DND-41 (cell line): ENCODE measurements around the gene BTRC.
"Not testable (repeated sequence)": the region's sequence is repeated elsewhere in the genome, so short reads cannot be mapped to it uniquely, and the experiment has no call there.

Experiments
- ATAC-seq: fragments of 200-7000 bp; cut with Tn5 transposase; 3 replicates; pipeline ENCODE4 v1.9.1; 2021; ENCODE audit warnings: low read depth; ENCODE audit not compliant: insufficient read depth
- DNase-seq: peaks from one replicate; pipeline ENCODE4 v3.0.0-alpha.2; 2020
- H2AFZ ChIP-seq: 2 replicates; pipeline ENCODE4 v1.6.0; 2012; ENCODE audit warnings: low read depth, low read length
- H3K27ac ChIP-seq: 2 replicates; pipeline ENCODE4 v1.5.1; 2012; ENCODE audit warnings: low read length, inconsistent platforms
- H3K27me3 ChIP-seq: fragments of 200-600 bp; sonication (generic); 2 replicates; pipeline ENCODE4 v1.6.0; 2012; ENCODE audit warnings: low read length, mild to moderate bottlenecking, inconsistent platforms; ENCODE audit not compliant: insufficient read depth, poor library complexity
- H3K36me3 ChIP-seq: 2 replicates; pipeline ENCODE4 v1.5.1; 2012; ENCODE audit warnings: low read length, inconsistent platforms; ENCODE audit not compliant: insufficient read depth
- H3K4me1 ChIP-seq: 2 replicates; pipeline ENCODE4 v1.5.1; 2012; ENCODE audit warnings: mild to moderate bottlenecking, low read length; ENCODE audit not compliant: insufficient read depth
- H3K4me2 ChIP-seq: 2 replicates; pipeline ENCODE4 v1.6.0; 2012; ENCODE audit warnings: mild to moderate bottlenecking, moderate library complexity, low read length, inconsistent platforms; ENCODE audit not compliant: insufficient read depth
- H3K4me3 ChIP-seq, 2 experiments: fragments of 200-600 bp in 1 of 2; shearing (Covaris generic) in 1 of 2; 2 replicates each; pipeline ENCODE4 v1.5.1; 2012 to 2016; ENCODE audit warnings: inconsistent platforms in 2 of 2, low read length in 2 of 2, mild to moderate bottlenecking in 2 of 2, low read depth in 1 of 2, moderate library complexity in 1 of 2
- H3K79me2 ChIP-seq: 2 replicates; pipeline ENCODE4 v1.6.0; 2012; ENCODE audit warnings: low read length, inconsistent platforms; ENCODE audit not compliant: insufficient read depth
- H3K9ac ChIP-seq: 2 replicates; pipeline ENCODE4 v1.6.0; 2012; ENCODE audit warnings: low read depth, mild to moderate bottlenecking, inconsistent platforms, low read length, moderate library complexity
- H3K9me3 ChIP-seq: 2 replicates; pipeline ENCODE4 v1.5.1; 2012; ENCODE audit warnings: low read length, moderate library complexity, mild to moderate bottlenecking, inconsistent platforms; ENCODE audit not compliant: insufficient read depth, severe bottlenecking
- H4K20me1 ChIP-seq: 2 replicates; pipeline ENCODE4 v1.6.0; 2012; ENCODE audit warnings: low read length; ENCODE audit not compliant: insufficient read depth
- EZH2 ChIP-seq: IDR thresholded peaks from 3 replicates; pipeline ENCODE4 v1.6.1; 2012; ENCODE audit warnings: borderline replicate concordance, low read depth, mild to moderate bottlenecking, moderate library complexity, low read length, inconsistent platforms; ENCODE audit not compliant: severe bottlenecking
- TF ChIP-seq, protein P1 (sequence below): IDR thresholded peaks from 2 replicates; pipeline ENCODE4 v1.5.1; 2012; ENCODE audit warnings: borderline replicate concordance, low read length, moderate library complexity, mild to moderate bottlenecking; ENCODE audit not compliant: poor library complexity, severe bottlenecking; ENCODE audit errors: extremely low read depth

The BTRC gene

DNA sequence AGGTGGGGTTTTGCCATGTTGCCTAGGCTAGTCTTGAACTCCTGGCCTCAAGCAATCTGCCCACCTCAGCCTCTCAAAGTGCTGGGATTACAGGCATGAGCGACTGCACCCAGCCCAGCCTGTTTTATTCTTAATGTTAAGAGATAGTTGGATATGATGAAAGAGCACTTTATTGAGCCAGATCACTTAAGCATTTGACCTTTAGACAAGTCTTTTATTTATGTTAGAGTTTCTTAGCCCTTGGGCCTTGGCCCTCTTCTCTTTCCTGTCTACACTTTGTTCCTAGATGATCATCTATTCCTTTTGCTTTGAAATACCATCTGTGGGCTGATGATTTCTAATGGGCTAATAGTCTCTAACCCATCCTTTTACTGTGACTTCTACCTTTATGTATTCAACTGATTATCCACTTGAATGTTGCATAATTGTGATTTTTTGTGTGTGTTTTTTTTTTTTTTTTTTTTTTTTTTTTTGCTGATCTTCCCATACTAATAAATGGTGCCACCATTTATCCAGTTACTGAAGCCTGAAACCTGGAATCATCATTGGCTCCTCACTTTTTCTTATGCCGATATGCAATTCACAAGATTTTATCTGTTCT lies 34.8 kb downstream of the BTRC start:
- Histone ChIP-seq H3K4me2 (no peak overlapping the region), H3K9ac (no peak overlapping the region), H3K27me3 (no peaks in the 10 kb centered on the region), H2AFZ (no peak overlapping the region), H3K9me3 (no peaks in the 10 kb centered on the region), H3K4me1 (no peaks in the 10 kb centered on the region), H3K4me3 (no peak overlapping the region), H3K36me3 (no peaks in the 10 kb centered on the region), H3K27ac (no peak overlapping the region), H4K20me1 (peaks cover 3% of the 10 kb centered on the region), H3K79me2 (peaks cover 11% of the 10 kb centered on the region; the same call in 1 of the 2 replicates)
- no peak for TF ChIP-seq EZH2
- TF ChIP-seq, protein P1, sequence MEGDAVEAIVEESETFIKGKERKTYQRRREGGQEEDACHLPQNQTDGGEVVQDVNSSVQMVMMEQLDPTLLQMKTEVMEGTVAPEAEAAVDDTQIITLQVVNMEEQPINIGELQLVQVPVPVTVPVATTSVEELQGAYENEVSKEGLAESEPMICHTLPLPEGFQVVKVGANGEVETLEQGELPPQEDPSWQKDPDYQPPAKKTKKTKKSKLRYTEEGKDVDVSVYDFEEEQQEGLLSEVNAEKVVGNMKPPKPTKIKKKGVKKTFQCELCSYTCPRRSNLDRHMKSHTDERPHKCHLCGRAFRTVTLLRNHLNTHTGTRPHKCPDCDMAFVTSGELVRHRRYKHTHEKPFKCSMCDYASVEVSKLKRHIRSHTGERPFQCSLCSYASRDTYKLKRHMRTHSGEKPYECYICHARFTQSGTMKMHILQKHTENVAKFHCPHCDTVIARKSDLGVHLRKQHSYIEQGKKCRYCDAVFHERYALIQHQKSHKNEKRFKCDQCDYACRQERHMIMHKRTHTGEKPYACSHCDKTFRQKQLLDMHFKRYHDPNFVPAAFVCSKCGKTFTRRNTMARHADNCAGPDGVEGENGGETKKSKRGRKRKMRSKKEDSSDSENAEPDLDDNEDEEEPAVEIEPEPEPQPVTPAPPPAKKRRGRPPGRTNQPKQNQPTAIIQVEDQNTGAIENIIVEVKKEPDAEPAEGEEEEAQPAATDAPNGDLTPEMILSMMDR, result no peak
- DNase-seq, result no peak
- no peak for ATAC-seq

DNA sequence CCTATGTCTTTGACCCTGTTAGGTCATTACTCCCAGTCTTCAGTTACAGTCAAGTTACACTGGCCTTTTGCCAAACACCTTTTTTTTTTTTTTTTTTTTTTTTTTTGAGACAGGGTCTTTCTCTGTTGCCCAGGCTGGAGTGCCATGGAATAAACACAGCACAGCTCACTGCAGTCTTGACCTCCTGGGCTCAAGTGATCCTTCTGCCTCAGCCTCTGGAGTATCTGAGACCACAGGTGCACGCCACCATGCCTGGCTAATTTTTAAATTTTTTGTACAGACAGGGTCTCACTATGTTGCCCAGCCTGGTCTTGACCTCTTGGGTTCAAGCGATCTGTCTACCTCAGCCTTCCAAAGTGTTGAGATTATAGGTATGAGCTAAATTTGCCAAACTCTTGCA lies 35.6 kb downstream of the BTRC start:
- H3K4me2 ChIP-seq, H2AFZ ChIP-seq, H3K27ac ChIP-seq, H3K4me3 ChIP-seq, H3K9me3 ChIP-seq, H3K36me3 ChIP-seq, H3K9ac ChIP-seq, ATAC-seq, DNase-seq, H3K4me1 ChIP-seq, H3K27me3 ChIP-seq, H4K20me1 ChIP-seq: not testable (repeated sequence)
- H3K79me2 ChIP-seq, result peaks cover 11% of the 10 kb centered on the region; the same call in 1 of the 2 replicates

DNA sequence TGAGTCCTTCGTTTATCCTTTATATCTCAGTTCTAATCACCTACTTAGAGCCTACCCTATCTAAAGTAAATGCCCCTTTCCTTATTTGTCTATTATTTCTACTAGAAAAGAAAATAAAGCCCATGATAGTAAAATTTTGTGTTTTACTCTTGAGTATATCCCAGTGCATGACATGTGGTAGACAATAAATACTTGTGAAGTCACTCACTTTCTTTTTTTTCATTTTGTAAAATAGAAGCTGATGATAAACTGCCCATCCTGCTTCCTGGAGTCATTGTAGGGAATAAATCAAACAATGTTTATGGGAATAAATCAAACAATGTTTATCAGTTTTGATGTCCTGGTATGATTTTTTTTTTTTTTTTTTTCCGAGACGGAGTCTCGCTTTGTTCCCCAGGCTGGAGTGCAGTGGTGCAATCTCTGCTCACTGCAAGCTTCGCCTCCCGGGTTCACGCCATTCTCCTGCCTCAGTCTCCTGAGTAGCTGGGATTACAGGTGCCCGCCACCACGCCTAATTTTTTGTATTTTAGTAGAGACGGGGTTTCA lies 36.1 kb downstream of the BTRC start:
- TF ChIP-seq, protein P1, result no peak
- no peak for TF ChIP-seq EZH2
- Histone ChIP-seq H3K79me2 (peaks cover 13% of the 10 kb centered on the region; the same call in 1 of the 2 replicates), H2AFZ (no peak overlapping the region), H3K9ac (no peak overlapping the region), H4K20me1 (peaks cover 8% of the 10 kb centered on the region), H3K4me3 (no peak overlapping the region), H3K4me2 (no peak overlapping the region), H3K9me3 (no peaks in the 10 kb centered on the region), H3K36me3 (no peaks in the 10 kb centered on the region), H3K27ac (no peak overlapping the region), H3K4me1 (no peaks in the 10 kb centered on the region), H3K27me3 (no peaks in the 10 kb centered on the region)
- DNase-seq (no peak), ATAC-seq (no peak)

DNA sequence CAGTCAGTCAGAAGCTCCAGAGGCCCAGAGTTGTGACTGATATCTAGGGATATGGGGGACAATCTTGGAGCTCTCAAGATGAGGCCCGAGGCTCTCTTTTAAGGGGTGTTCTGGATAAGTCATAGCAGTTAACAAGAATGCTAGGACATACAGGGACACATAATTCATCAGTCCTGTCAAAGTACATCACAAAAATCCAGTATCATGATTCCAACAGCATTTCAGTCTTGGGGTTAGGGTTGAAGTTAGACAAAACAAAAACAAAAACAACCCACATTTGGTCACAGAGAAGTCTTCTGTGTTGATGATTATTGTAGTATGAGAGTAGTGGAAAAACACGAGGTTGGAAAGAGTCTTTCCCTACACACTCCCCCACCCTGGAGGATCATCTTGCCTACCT lies 39.4 kb downstream of the BTRC start:
- DNase-seq (no peak), ATAC-seq (no peak)
- Histone ChIP-seq H3K36me3 (no peaks in the 10 kb centered on the region), H3K9ac (no peak overlapping the region), H4K20me1 (peaks cover 15% of the 10 kb centered on the region), H2AFZ (no peak overlapping the region), H3K4me3 (no peak overlapping the region), H3K9me3 (no peaks in the 10 kb centered on the region), H3K27me3 (no peaks in the 10 kb centered on the region), H3K4me1 (no peaks in the 10 kb centered on the region), H3K79me2 (peaks cover 20% of the 10 kb centered on the region; the same call in 1 of the 2 replicates), H3K4me2 (no peak overlapping the region), H3K27ac (no peak overlapping the region)
- TF ChIP-seq, protein P1, result no peak
- TF ChIP-seq EZH2, result no peak
